HCT116 (cell line): ENCODE results near the gene CBFB. TPM values are rescaled to one million over a fixed set of nuclear protein-coding genes. Genes with fewer than 3 reads are reported as not detected.

Experiments
- ATAC-seq: fragments of 200-7000 bp; cut with Tn5 transposase; 2 replicates; pipeline ENCODE4 v1.9.1; 2020; ENCODE audit warnings: mild to moderate bottlenecking, moderate library complexity
- BruUV-seq: library from RNA; stranded (reverse); fragments of 400-500 nt; replicated peaks from 2 replicates; lab custom pipeline; 2021; lab: Mats Ljungman, UMichigan
- CTCF ChIA-PET: fragments of 300-600 bp; sonication (Branson Sonifier 250); formaldehyde crosslinking; loops from one replicate; lab custom pipeline; 2021; ENCODE audit warnings: antibody characterized with exemption; lab: Charles Lee
- POLR2A ChIA-PET: fragments of 300-600, 350-600 bp; sonication (Branson Sonifier 250); formaldehyde crosslinking; loops from one replicate; lab custom pipeline; 2021; ENCODE audit warnings: antibody characterized with exemption; lab: Charles Lee
- RAD21 ChIA-PET, 2 experiments: fragments of 300-600 bp; sonication (Branson Sonifier 250); formaldehyde crosslinking; loops; one replicate each; lab custom pipeline; 2023; ENCODE audit warnings: low total read pairs in 2 of 2; ENCODE audit not compliant: uncharacterized antibody in 2 of 2, unreplicated experiment in 2 of 2, low non-redundant PET in 1 of 2; lab: Charles Lee
- DNase-seq: peaks from one replicate; pipeline ENCODE4 v3.0.0-alpha.2; 2010; ENCODE audit warnings: low read depth, low spot score
- H2AFZ ChIP-seq: fragments of 200-600 bp; shearing (Covaris generic), sonication (generic); 2 replicates; pipeline ENCODE4 v1.6.1; 2017; ENCODE audit warnings: low read depth, mixed run types, mixed read lengths, antibody characterized with exemption, low read length; ENCODE audit not compliant: poor library complexity, severe bottlenecking
- H3K27ac ChIP-seq: 2 replicates; pipeline ENCODE4 v1.5.1; 2012; ENCODE audit warnings: low read depth, low read length
- H3K27me3 ChIP-seq: fragments of 200-600 bp; sonication (generic); 2 replicates; pipeline ENCODE4 v1.6.1; 2016; ENCODE audit warnings: mixed run types, low read length, mixed read lengths; ENCODE audit not compliant: insufficient read depth
- H3K36me3 ChIP-seq, 2 experiments: fragments of 200-500 bp in 1 of 2; fragments of 200-600 bp in 1 of 2; sonication (Bioruptor generic) in 1 of 2; sonication (generic) in 1 of 2; 2 replicates each; pipeline versions ENCODE4 v1.5.1 to v1.6.1; 2014 to 2016; ENCODE audit warnings: low read length in 2 of 2, inconsistent platforms in 1 of 2, mixed read lengths in 1 of 2, mixed run types in 1 of 2; ENCODE audit not compliant: insufficient read depth in 2 of 2, control insufficient read depth in 1 of 2
- H3K4me1 ChIP-seq, 2 experiments: fragments of 200-600 bp in 1 of 2; sonication (generic) in 1 of 2; 2 replicates each; pipeline versions ENCODE4 v1.5.1 to v1.6.1; 2012 to 2017; ENCODE audit warnings: low read length in 2 of 2, inconsistent platforms in 1 of 2, mild to moderate bottlenecking in 1 of 2, mixed read lengths in 1 of 2, mixed run types in 1 of 2, moderate library complexity in 1 of 2; ENCODE audit not compliant: insufficient read depth in 2 of 2, control insufficient read depth in 1 of 2
- H3K4me2 ChIP-seq: fragments of 200-600 bp; sonication (generic); 2 replicates; pipeline ENCODE4 v1.6.1; 2017; ENCODE audit warnings: mixed run types, low read length, mixed read lengths
- H3K4me3 ChIP-seq, 2 experiments: fragments of 200-600 bp in 1 of 2; sonication (generic) in 1 of 2; replicated peaks in 1 of 2; 2 replicates each; pipeline ENCODE4 v1.5.1; 2011 to 2016; ENCODE audit warnings: low read length in 2 of 2, control low read depth in 1 of 2, low read depth in 1 of 2, mild to moderate bottlenecking in 1 of 2, mixed read lengths in 1 of 2, mixed run types in 1 of 2
- H3K79me2 ChIP-seq: fragments of 200-600 bp; sonication (generic); 2 replicates; pipeline ENCODE4 v1.6.1; 2017; ENCODE audit warnings: mild to moderate bottlenecking, mixed run types, low read length, moderate library complexity, mixed read lengths; ENCODE audit not compliant: insufficient read depth
- H3K9ac ChIP-seq: fragments of 200-600 bp; sonication (generic); 2 replicates; pipeline ENCODE4 v1.6.1; 2016; ENCODE audit warnings: low read length, mixed read lengths
- H3K9me2 ChIP-seq: fragments of 200-600 bp; sonication (generic), shearing (Covaris generic); 2 replicates; pipeline ENCODE4 v1.6.1; 2017; ENCODE audit warnings: mixed run types, mild to moderate bottlenecking, moderate library complexity; ENCODE audit not compliant: insufficient read depth
- H3K9me3 ChIP-seq, 2 experiments: fragments of 200-500 bp in 1 of 2; fragments of 200-600 bp in 1 of 2; sonication (Bioruptor generic) in 1 of 2; sonication (generic) in 1 of 2; 2 replicates each; pipeline ENCODE4 v1.6.1; 2014 to 2017; ENCODE audit warnings: low read length in 2 of 2, mixed read lengths in 2 of 2, inconsistent platforms in 1 of 2, low read depth in 1 of 2, mild to moderate bottlenecking in 1 of 2, mixed run types in 1 of 2, moderate library complexity in 1 of 2; ENCODE audit not compliant: control insufficient read depth in 1 of 2, insufficient read depth in 1 of 2
- H4K20me1 ChIP-seq: fragments of 200-600 bp; sonication (generic), shearing (Covaris generic); 2 replicates; pipeline ENCODE4 v1.6.1; 2017; ENCODE audit warnings: mixed run types, mild to moderate bottlenecking, moderate library complexity; ENCODE audit not compliant: insufficient read depth
- CEBPB ChIP-seq: IDR thresholded peaks from 2 replicates; pipeline ENCODE4 v1.6.1; 2012; ENCODE audit warnings: low read depth
- POLR2A ChIP-seq: IDR thresholded peaks from 2 replicates; pipeline ENCODE4 v1.7.0; 2011; ENCODE audit warnings: borderline replicate concordance; ENCODE audit not compliant: insufficient read depth, insufficient read length; ENCODE audit errors: extremely low read depth
- intact Hi-C: fragments of 100-400 bp; cut with micrococcal nuclease; formaldehyde crosslinking; loops from 2 replicates; pipeline ENCODE4 v1.10.0; 2022
- total RNA-seq: library from RNA; stranded (reverse); gene quantifications from one replicate; pipeline ENCODE4 v1.2.1, GENCODE V29; 2021; ENCODE audit not compliant: unreplicated experiment

CBFB gene
- total RNA-seq, 1 experiment from 2014 or later, result 101 TPM

- Histone ChIP-seq H3K36me3 (no peaks in the 10 kb centered on the region), H2AFZ (no peak overlapping the region), H3K27me3 (no peaks in the 10 kb centered on the region), H3K9ac (no peak overlapping the region), H3K27ac (no peak overlapping the region), H3K9me2 (no peaks in the 10 kb centered on the region), H3K4me1 (peaks cover 0 to 3% of the 10 kb centered on the region in 2 experiments; a peak in 1 of 4 replicates), H3K79me2 (no peaks in the 10 kb centered on the region), H4K20me1 (no peaks in the 10 kb centered on the region), H3K4me2 (no peak overlapping the region), H3K4me3 (no peak overlapping the region), H3K9me3 (no peaks in the 10 kb centered on the region)
- intact Hi-C loops, result no loop called here
- ChIA-PET CTCF (interaction anchor here (1.3 kb wide), 1 partner anchor 31 kb away, joined by 3 read pairs; no protein-coding TSS in a partner anchor), RAD21 (no interaction called here), POLR2A (no interaction called here)
- no TSS peak for BruUV-seq
- no peak for TF ChIP-seq CEBPB
- ATAC-seq (no peak), DNase-seq (no peak)
Observed at GRCh38 chr16:66986559-66986958, 42.4 kb upstream of the CBFB start.

- no peak for DNase-seq
Observed at GRCh38 chr16:66988197-66988788, 40.7 kb upstream of the CBFB start, which contains the start of gene CES4A. TSS of gene CES4A (plus strand) at chr16:66988589. CDS start at chr16:66988773, 184 bp downstream.

More at GRCh38 chr16:66988197-66988788, 40.7 kb upstream of the CBFB start, which contains the start of gene CES4A:
- ChIA-PET POLR2A (no interaction called here), RAD21 (no interaction called here), CTCF (no interaction called here)
- no peak for ATAC-seq
- H3K4me3 ChIP-seq, result no peak within 1 kb of the TSS
- H3K27me3 ChIP-seq, result no peaks in the 10 kb centered on the region
- H2AFZ ChIP-seq, result no peak within 1 kb of the TSS
- peaks cover 0 to 3% of the 10 kb centered on the region in 2 experiments; a peak in 1 of 4 replicates for H3K4me1 ChIP-seq
- H3K9ac ChIP-seq, result no peak within 1 kb of the TSS
- no peaks in the 10 kb centered on the region for H3K9me3 ChIP-seq
- TF ChIP-seq POLR2A, result no peak
- H4K20me1 ChIP-seq, result no peaks in the 10 kb centered on the region
- no TSS peak for BruUV-seq
- no peaks in the 10 kb centered on the region for H3K79me2 ChIP-seq
- no peaks in the 10 kb centered on the region for H3K9me2 ChIP-seq
- no peak within 1 kb of the TSS for H3K4me2 ChIP-seq
- intact Hi-C loops, result no loop called here
- no peak within 1 kb of the TSS for H3K27ac ChIP-seq
- H3K36me3 ChIP-seq, result no peaks in the 10 kb centered on the region
